LNCAP (cell line): ENCODE results near the gene FMNL2.

Experiments used
- CTCF ChIP-seq: fragments of 450-650 bp; IDR thresholded peaks from 2 replicates; pipeline ENCODE4 v1.5.1; 2017; ENCODE audit warnings: mild to moderate bottlenecking

FMNL2 gene

GRCh38 chr2:152541712-152542111 is 206.7 kb downstream of the FMNL2 start:
- TF ChIP-seq CTCF = no peak

- no peak for TF ChIP-seq CTCF
Observed at GRCh38 chr2:152542337-152542994, 207.5 kb downstream of the FMNL2 start.

- TF ChIP-seq CTCF = no peak
Observed at GRCh38 chr2:152542995-152543481, 208.1 kb downstream of the FMNL2 start.

GRCh38 chr2:152543717-152544116 is 208.7 kb downstream of the FMNL2 start:
- TF ChIP-seq CTCF = no peak

GRCh38 chr2:152544638-152545037 is 209.7 kb downstream of the FMNL2 start:
- no peak for TF ChIP-seq CTCF

GRCh38 chr2:152546230-152546837 is 211.4 kb downstream of the FMNL2 start:
- TF ChIP-seq CTCF = no peak

GRCh38 chr2:152548111-152548875 is 213.3 kb downstream of the FMNL2 start:
- no peak for TF ChIP-seq CTCF
